ENCODE measurements around the gene FRK.
"Not testable (repeated sequence)": the region's sequence is repeated elsewhere in the genome, so short reads cannot be mapped to it uniquely, and the experiment has no call there.

The FRK gene

GRCh38 chr6:116004841-116005815 lies 55.6 kb downstream of the FRK start:
- DNase-seq (ENCODE audit: low read depth) = no peak

GRCh38 chr6:116003668-116004067 lies 57.0 kb downstream of the FRK start:
- DNase-seq (ENCODE audit: low read depth) = no peak

- no peak for DNase-seq (ENCODE audit: low read depth)
Measured at GRCh38 chr6:116002756-116003155, 57.9 kb downstream of the FRK start.

DNA sequence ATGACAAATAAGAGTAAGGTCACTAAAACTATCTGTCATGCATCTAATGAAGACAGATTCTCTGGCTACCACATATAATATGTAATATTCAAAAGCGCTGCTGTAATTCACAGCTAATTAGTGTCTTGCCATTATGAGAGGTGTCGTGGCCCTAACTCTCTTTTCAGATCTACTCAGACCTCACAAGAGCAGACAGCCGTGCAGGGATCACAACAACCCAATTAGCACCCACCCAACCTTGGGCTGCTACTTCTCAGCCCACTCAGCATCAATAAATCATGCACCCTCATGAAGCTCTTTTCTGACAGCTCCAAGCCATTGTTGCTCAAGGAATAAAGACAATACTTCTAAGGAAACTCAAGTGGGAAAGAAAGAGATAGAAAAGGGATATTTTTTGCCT lies 61.5 kb downstream of the FRK start:
- DNase-seq (ENCODE audit: low read depth) = no peak

DNA sequence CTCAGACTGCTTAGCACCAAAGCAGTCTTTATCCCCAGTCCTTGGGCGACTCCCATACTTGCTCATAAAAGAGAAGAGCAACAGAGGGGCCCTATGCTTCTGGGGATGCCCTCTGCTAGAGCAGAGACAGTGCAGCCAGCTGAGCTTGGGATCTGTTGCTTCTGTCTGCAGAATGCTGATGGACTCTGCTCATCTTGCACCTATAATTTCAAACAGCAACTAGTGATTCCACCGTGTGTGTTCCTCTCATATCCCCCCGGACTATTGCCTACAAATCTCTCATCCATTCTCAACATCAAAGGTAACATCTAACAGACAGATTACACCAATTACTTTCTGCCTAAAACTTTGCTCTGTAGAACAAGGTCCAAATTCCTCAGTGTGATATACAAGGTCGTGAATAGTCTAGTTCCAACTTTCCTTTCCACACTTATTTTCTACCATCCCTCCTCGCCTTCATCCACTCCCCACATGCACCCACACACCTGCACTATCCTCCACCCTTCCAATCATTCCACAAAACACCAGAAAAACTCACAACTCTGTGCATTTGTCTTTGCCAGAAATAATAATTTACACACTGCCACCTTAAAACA lies 62.6 kb downstream of the FRK start:
- DNase-seq (ENCODE audit: low read depth) = no peak

DNA sequence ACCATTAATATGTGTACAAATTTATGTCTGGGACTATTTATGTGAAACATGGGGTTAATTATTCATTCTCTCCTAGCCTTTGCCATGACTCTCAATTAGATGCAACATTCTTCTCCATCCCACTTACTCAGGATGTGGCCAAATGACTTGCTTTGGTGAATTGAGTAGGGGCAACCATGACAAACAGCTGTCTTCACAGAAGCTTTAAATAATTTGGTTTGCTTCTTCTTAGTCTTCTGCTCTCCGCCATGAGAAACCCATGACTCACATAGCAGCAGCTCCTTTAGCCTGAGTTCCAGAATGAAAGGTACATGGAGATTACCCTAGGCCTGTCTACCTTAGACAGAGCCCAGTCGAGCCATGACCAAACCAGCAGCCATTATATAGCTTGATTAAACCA lies 74.7 kb downstream of the FRK start:
- no peak for DNase-seq (ENCODE audit: low read depth)

GRCh38 chr6:115984809-115985208 lies 75.9 kb downstream of the FRK start:
- DNase-seq (ENCODE audit: low read depth) = no peak

DNA sequence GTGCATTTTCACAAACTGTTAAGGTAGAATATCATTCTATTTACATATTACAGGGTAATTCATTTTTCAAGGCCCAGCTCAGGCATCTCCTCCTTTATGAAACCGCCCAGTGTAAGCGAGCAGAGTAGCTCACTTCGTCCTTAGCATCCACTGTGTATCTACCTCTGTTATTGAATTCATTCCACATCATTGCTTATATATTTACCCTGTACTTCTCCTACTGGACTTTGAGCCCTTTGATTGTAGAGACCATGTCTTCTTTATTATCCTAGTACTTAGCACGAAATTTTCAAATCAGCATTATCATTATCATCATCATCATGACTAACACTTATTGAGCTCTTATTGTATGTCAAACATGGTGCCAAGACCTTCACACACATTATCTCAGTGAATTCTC lies 76.7 kb downstream of the FRK start:
- no peak for DNase-seq (ENCODE audit: low read depth)

DNA sequence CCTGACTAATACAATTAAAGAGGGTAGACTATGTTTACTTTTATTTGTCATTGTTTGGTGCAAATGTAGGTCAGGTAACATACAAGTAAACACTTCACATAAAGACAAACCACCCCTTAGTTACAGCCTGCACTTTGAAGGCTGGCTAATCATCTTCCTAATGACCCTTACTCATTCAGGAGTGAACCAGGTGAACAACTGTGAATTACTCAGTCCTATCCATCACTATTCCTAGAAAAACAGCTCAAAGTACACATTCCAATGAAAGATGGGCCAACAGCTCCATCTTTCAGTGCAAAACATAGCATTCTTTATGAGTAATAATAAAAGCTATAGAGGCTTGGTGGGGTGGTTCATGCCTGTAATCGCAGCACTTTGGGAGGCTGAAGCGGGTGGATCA lies 78.2 kb downstream of the FRK start:
- DNase-seq (ENCODE audit: low read depth) = no peak

- DNase-seq (ENCODE audit: low read depth) = no peak
Measured at GRCh38 chr6:115977220-115977619, 83.5 kb downstream of the FRK start.

DNA sequence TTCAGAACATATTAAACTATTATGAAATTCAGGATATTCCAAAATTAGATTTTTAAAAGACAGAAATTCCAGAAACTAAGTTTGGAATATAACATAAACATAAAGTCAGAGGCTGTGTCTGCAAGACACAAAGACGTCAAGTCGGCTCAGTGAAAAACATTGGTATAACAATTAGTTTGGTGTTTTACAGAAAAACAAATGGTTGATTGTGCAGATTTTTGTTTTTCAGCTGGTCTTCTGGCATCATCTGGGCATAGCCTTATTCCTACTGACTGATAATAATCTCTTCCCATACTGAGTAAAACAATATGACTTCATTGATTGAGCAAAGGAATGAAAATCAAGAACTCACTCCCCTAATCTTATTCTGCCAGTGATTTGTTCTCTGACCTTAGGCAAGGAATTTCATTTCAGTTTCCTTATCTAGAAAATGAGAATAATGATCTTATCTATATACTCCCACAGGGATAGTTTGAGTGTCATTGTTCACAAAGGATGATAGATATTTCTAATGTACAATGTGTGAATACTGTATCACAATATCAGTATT lies 84.3 kb downstream of the FRK start:
- DNase-seq (ENCODE audit: low read depth) = no peak

DNA sequence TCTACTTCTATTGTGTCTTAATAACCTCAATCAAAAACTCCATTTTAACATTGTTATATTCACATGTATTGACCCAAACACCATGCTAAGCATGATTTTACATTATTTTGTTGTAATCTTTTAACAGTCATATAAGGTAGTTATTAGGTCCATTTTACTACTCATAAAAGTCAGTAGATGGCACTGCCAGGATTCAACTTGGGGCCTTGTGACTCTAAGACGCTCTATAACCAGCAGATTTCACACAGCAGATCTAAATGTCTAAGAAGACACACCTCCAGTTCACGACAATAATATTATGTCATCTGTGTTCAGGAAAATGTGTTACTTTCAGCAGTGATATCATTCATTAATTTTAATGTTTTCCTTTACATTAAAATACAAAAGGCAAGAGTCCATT lies 88.0 kb downstream of the FRK start:
- DNase-seq (ENCODE audit: low read depth) = no peak

GRCh38 chr6:115971785-115972184 lies 88.9 kb downstream of the FRK start:
- no peak for DNase-seq (ENCODE audit: low read depth)

- no peak for DNase-seq (ENCODE audit: low read depth)
Measured at GRCh38 chr6:115969930-115970273, 90.8 kb downstream of the FRK start.

GRCh38 chr6:115969207-115969929 lies 91.3 kb downstream of the FRK start:
- no peak for DNase-seq (ENCODE audit: low read depth)

DNA sequence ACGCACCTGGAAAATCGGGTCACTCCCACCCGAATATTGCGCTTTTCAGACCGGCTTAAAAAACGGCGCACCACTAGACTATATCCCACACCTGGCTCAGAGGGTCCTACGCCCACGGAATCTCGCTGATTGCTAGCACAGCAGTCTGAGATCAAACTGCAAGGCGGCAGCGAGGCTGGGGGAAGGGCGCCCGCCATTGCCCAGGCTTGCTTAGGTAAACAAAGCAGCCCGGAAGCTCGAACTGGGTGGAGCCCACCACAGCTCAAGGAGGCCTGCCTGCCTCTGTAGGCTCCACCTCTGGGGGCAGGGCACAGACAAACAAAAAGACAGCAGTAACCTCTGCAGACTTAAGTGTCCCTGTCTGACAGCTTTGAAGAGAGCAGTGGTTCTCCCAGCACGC lies 100.4 kb downstream of the FRK start:
- DNase-seq (ENCODE audit: low read depth) = not testable (repeated sequence)

GRCh38 chr6:115958958-115959357 lies 101.7 kb downstream of the FRK start:
- DNase-seq (ENCODE audit: low read depth) = no peak

GRCh38 chr6:115954740-115955139 lies 106.0 kb downstream of the FRK start:
- DNase-seq (ENCODE audit: low read depth) = no peak

DNA sequence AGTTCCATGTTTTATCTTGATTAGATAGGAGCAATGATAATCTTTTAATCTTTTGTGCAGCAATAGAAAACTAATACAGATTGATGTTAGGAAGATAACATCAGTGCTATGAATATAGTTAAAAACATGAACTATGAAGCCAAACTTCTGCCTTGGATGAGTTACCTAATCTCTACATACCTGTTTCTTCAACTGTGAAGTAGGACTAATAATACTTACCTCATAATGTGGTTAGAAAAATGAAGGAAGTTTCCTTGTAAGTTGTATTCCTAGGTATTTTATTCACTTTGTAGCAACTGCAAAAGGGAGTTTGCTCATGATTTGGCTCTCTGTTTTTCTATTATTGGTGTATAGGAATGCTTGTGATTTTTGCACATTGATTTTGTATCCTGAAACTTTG lies 111.9 kb downstream of the FRK start:
- DNase-seq (ENCODE audit: low read depth) = no peak

DNA sequence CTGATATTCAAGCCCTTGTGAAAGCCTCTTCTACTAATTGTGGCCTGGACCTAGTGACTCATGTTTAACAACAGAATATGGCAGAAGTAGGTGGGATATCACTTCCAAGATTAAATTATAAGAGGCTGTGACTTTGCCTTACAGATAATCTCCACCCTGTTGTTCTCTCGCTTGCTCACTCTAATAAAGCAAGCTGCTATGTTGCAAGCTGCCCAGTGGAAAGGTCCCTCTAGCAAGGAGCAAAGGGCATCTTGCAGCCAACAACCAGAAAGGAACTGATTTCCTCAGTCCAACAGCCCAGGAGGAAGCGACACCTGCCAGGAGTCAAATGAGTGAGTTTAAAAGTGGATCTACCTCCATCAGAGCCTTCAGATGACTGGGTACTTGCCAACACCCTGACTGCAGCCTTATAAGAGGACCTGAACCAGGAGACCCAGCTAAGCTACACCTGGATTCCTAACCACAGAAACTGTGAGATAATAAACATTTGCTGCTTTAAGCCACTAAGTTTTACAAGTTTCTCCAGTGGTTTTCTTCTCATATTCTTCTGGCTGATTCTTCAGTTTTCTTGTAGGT lies 112.6 kb downstream of the FRK start:
- no peak for DNase-seq (ENCODE audit: low read depth)

- DNase-seq (ENCODE audit: low read depth) = no peak
Measured at GRCh38 chr6:115945812-115946211, 114.9 kb downstream of the FRK start.

GRCh38 chr6:115945306-115945705 lies 115.4 kb downstream of the FRK start:
- no peak for DNase-seq (ENCODE audit: low read depth)

Data from stimulated activated CD8-positive, alpha-beta memory T cell treated with anti-CD3 and anti-CD28 coated beads, Interleukin-15, amount 100 ng/mL, for 1 hour (primary cell).